Nephron progenitor cell (in vitro differentiated cells): ENCODE results near the gene LEMD3.

ENCODE experiments used
- DNase-seq: peaks from one replicate; pipeline ENCODE4 v3.0.0; 2021
- H3K27ac Mint-ChIP-seq: 2 replicates; pipeline ENCODE4 v1.8.0; 2021; ENCODE audit warnings: mild to moderate bottlenecking, moderate library complexity, mixed read lengths
- H3K27me3 Mint-ChIP-seq: 2 replicates; pipeline ENCODE4 v1.8.0; 2021; ENCODE audit warnings: mild to moderate bottlenecking, low read depth, mixed read lengths; ENCODE audit not compliant: poor library complexity
- H3K36me3 Mint-ChIP-seq: 2 replicates; pipeline ENCODE4 v1.8.0; 2021; ENCODE audit warnings: low read depth, mixed read lengths
- H3K4me1 Mint-ChIP-seq: 2 replicates; pipeline ENCODE4 v1.8.0; 2021; ENCODE audit warnings: mixed read lengths
- H3K4me3 Mint-ChIP-seq: 2 replicates; pipeline ENCODE4 v1.8.0; 2021; ENCODE audit warnings: mild to moderate bottlenecking, moderate library complexity, mixed read lengths
- H3K9me3 Mint-ChIP-seq: 2 replicates; pipeline ENCODE4 v1.8.0; 2021; ENCODE audit warnings: mild to moderate bottlenecking, moderate library complexity, mixed read lengths
- CTCF ChIP-seq: fragments of 200-600 bp; sonication (generic); IDR thresholded peaks from 2 replicates; pipeline ENCODE4 v1.5.0; 2021; ENCODE audit warnings: antibody characterized with exemption

The LEMD3 gene

GRCh38 chr12:65229441-65229840, 60.1 kb downstream of the LEMD3 start:
- DNase-seq, result no peak
- Mint-ChIP-seq H3K27me3 (no peaks in the 10 kb centered on the region), H3K9me3 (peaks cover 48% of the 10 kb centered on the region), H3K27ac (no peak overlapping the region), H3K4me3 (no peak overlapping the region), H3K4me1 (no peaks in the 10 kb centered on the region), H3K36me3 (peaks cover 65% of the 10 kb centered on the region)
- TF ChIP-seq CTCF, result no peak

DNA sequence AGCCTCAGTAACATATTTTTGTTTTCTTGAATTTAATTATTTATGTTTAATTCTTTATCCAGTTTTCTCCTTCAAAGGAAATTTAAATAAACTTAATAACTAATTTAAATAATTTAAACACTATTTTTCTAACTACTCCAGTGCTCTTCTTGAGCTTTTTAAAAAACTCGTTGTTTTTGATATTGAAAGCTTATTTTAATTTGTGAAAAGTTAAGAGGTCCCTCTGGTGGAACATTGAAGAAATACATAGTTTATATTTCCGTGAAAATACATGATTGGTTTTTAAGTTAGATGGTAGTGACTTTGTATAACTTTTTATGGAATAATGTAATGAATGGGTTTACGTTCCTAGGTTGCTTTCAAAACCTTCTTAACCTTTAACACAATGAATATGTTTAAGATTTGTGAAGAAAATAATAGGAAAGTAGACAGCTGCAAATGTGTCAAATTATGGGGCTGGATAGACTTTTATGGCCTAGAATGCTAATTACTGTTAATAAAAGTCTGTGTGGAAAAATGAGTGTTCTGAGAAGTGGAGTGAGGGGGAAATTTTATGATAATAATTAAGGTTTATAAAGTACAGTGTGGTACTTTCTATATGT, 63.2 kb downstream of the LEMD3 start:
- DNase-seq, result no peak
- no peak overlapping the region for H3K27ac Mint-ChIP-seq
- peak; percentile 4 for TF ChIP-seq CTCF

GRCh38 chr12:65237153-65237552, 67.8 kb downstream of the LEMD3 start:
- peaks cover 12% of the 10 kb centered on the region for H3K36me3 Mint-ChIP-seq
- no peak overlapping the region for H3K27ac Mint-ChIP-seq
- H3K4me3 Mint-ChIP-seq, result no peak overlapping the region
- TF ChIP-seq CTCF, result no peak
- no peaks in the 10 kb centered on the region for H3K27me3 Mint-ChIP-seq
- no peaks in the 10 kb centered on the region for H3K9me3 Mint-ChIP-seq
- H3K4me1 Mint-ChIP-seq, result no peaks in the 10 kb centered on the region
- no peak for DNase-seq

More for the DNA sequence above, 63.2 kb downstream of the LEMD3 start:
- H3K4me1 Mint-ChIP-seq, result no peaks in the 10 kb centered on the region
- H3K27me3 Mint-ChIP-seq, result no peaks in the 10 kb centered on the region
- peaks cover 35% of the 10 kb centered on the region for H3K36me3 Mint-ChIP-seq
- no peak overlapping the region for H3K4me3 Mint-ChIP-seq
- peaks cover 30% of the 10 kb centered on the region for H3K9me3 Mint-ChIP-seq

DNA sequence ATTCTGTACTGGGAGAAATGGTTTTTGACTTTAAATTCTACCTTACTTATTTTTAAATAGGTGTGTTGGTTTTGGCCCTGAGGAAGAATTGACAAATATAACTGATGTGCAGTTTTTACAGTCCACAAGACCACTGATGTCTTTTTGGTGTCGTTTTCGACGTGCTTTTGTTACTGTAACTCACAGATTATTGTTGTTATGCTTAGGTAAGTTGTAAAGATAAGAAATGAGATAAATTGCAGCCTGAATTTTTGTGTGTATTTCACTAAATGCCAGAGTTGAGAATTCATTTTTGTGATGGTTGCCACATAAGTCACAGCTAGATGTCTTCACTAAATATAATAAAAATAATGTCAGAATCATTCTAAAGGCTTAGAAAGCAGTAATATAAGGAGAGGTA, 69.2 kb downstream of the LEMD3 start:
- Mint-ChIP-seq H3K9me3 (no peaks in the 10 kb centered on the region), H3K4me1 (no peaks in the 10 kb centered on the region), H3K27ac (no peak overlapping the region), H3K36me3 (peaks cover 25% of the 10 kb centered on the region), H3K4me3 (no peak overlapping the region), H3K27me3 (no peaks in the 10 kb centered on the region)
- no peak for DNase-seq
- no peak for TF ChIP-seq CTCF

- no peak overlapping the region for H3K4me3 Mint-ChIP-seq
- no peak for TF ChIP-seq CTCF
- H3K27ac Mint-ChIP-seq, result no peak overlapping the region
- peaks cover 21% of the 10 kb centered on the region for H3K36me3 Mint-ChIP-seq
- no peaks in the 10 kb centered on the region for H3K27me3 Mint-ChIP-seq
- DNase-seq, result no peak
- no peaks in the 10 kb centered on the region for H3K9me3 Mint-ChIP-seq
- H3K4me1 Mint-ChIP-seq, result no peaks in the 10 kb centered on the region
These were observed 79.6 kb downstream of the LEMD3 start for GRCh38 chr12:65248656-65249633.
